GM23248 (cell line): ENCODE measurements around the gene ANKRD35. TPM values are rescaled to one million over a fixed set of nuclear protein-coding genes. Genes with fewer than 3 reads are reported as not detected.
"Not testable (repeated sequence)": the region's sequence is repeated elsewhere in the genome, so short reads cannot be mapped to it uniquely, and the experiment has no call there.

Experiments
- DNase-seq: peaks from one replicate; pipeline ENCODE4 v3.0.0-alpha.2; 2015
- H2AFZ ChIP-seq: fragments of 200-600 bp; sonication (generic); 2 replicates; pipeline ENCODE4 v1.6.1; 2016; ENCODE audit warnings: antibody characterized with exemption
- H3F3A ChIP-seq: fragments of 200-600 bp; sonication (generic); 2 replicates; pipeline ENCODE4 v1.6.1; 2016; ENCODE audit warnings: mild to moderate bottlenecking, antibody characterized with exemption, mixed run types; ENCODE audit not compliant: insufficient read depth
- H3K27ac ChIP-seq: fragments of 200-600 bp; sonication (generic); 2 replicates; pipeline ENCODE4 v1.5.1; 2016; ENCODE audit warnings: mild to moderate bottlenecking
- H3K27me3 ChIP-seq: fragments of 200-600 bp; sonication (generic); replicated peaks from 2 replicates; pipeline ENCODE4 v1.6.1; 2016; ENCODE audit warnings: mild to moderate bottlenecking; ENCODE audit not compliant: insufficient read depth
- H3K36me3 ChIP-seq: fragments of 200-600 bp; sonication (generic); 2 replicates; pipeline ENCODE4 v1.6.1; 2016; ENCODE audit warnings: low read depth, mild to moderate bottlenecking
- H3K4me1 ChIP-seq: fragments of 200-600 bp; sonication (generic); 2 replicates; pipeline ENCODE4 v1.6.1; 2016; ENCODE audit warnings: mild to moderate bottlenecking; ENCODE audit not compliant: insufficient read depth
- H3K4me2 ChIP-seq: fragments of 200-600 bp; sonication (generic); one replicate; pipeline ENCODE4 v1.6.1; 2016; ENCODE audit warnings: mild to moderate bottlenecking; ENCODE audit not compliant: unreplicated experiment
- H3K4me3 ChIP-seq: fragments of 200-600 bp; sonication (generic); 2 replicates; pipeline ENCODE4 v1.5.1; 2016; ENCODE audit warnings: mild to moderate bottlenecking
- H3K79me2 ChIP-seq: fragments of 200-600 bp; sonication (generic); 2 replicates; pipeline ENCODE4 v1.6.1; 2016; ENCODE audit warnings: mild to moderate bottlenecking; ENCODE audit not compliant: insufficient read depth
- H3K9ac ChIP-seq: fragments of 200-600 bp; sonication (generic); 2 replicates; pipeline ENCODE4 v1.6.1; 2016; ENCODE audit warnings: mild to moderate bottlenecking
- H3K9me2 ChIP-seq: fragments of 200-600 bp; sonication (generic); 2 replicates; pipeline ENCODE4 v1.6.1; 2016; ENCODE audit warnings: mixed run types, mild to moderate bottlenecking, moderate library complexity; ENCODE audit not compliant: insufficient read depth
- H3K9me3 ChIP-seq: fragments of 200-600 bp; sonication (generic); one replicate; pipeline ENCODE4 v1.6.1; 2017; ENCODE audit warnings: low read depth
- H4K20me1 ChIP-seq: fragments of 200-600 bp; sonication (generic); 2 replicates; pipeline ENCODE4 v1.6.0; 2016; ENCODE audit not compliant: insufficient read depth
- EZH2 ChIP-seq: fragments of 200-600 bp; sonication (generic); IDR thresholded peaks from 2 replicates; pipeline ENCODE4 v1.6.1; 2018; ENCODE audit warnings: antibody characterized with exemption, mild to moderate bottlenecking; ENCODE audit not compliant: insufficient read depth, poor library complexity, severe bottlenecking
- EZH2phosphoT487 ChIP-seq: fragments of 200-600 bp; sonication (generic); IDR thresholded peaks from 2 replicates; pipeline ENCODE4 v1.6.1; 2018; ENCODE audit warnings: antibody characterized with exemption, moderate library complexity, mild to moderate bottlenecking, low read depth; ENCODE audit not compliant: insufficient read depth
- WGBS, 2 experiments: methylation state at CpG; one replicate each; pipeline ENCODE4 v1.1.6; 2015 to 2017; ENCODE audit warnings: low lambda C conversion rate in 2 of 2, low coverage in 1 of 2; ENCODE audit errors: missing lambda C conversion rate in 2 of 2; 5-methylcytosine and 5-hydroxymethylcytosine counted together
- in situ Hi-C: fragments of 300-500 bp; cut with MboI; formaldehyde crosslinking; loops from 2 replicates; pipeline ENCODE4 v1.15.0; 2020
- polyA plus RNA-seq: library from polyadenylated mRNA; unstranded; fragments of >200 nt; fragmentation: Nextera tagmentation; extraction: Ambion mirVana; gene quantifications from 2 replicates; pipeline ENCODE4 v1.2.1, GENCODE V29; 2016
- total RNA-seq: library from RNA; depleted of rRNA; stranded (reverse); fragments of >200 nt; shearing (Covaris generic); gene quantifications from 2 replicates; pipeline ENCODE4 v1.2.3, GENCODE V29; 2014; rRNA removed

Gene ANKRD35
- 0.38 and 0.65 TPM in 2 replicates for total RNA-seq
- polyA plus RNA-seq, result 3.4 and 3.5 TPM in 2 replicates

GRCh38 chr1:145885738-145886287, at the start of gene ANKRD35:
TSS of gene ANKRD35 (minus strand) at chr1:145885866. CDS start at chr1:145885758, 108 bp downstream.
- H2AFZ ChIP-seq, result peak within 1 kb of the TSS; percentile 91
- DNase-seq, result peak; percentile 86
- peak within 1 kb of the TSS; percentile 80 for H3K4me3 ChIP-seq
- H3K4me1 ChIP-seq, result peaks cover 15% of the 10 kb centered on the region
- H3K79me2 ChIP-seq, result no peaks in the 10 kb centered on the region
- H3K4me2 ChIP-seq, result peak within 1 kb of the TSS; percentile 81
- no peaks in the 10 kb centered on the region for H3K36me3 ChIP-seq
- in situ Hi-C loops, result no loop called here
- peaks cover 27% of the 10 kb centered on the region for H3F3A ChIP-seq
- H3K9ac ChIP-seq, result no peak within 1 kb of the TSS
- TF ChIP-seq EZH2, result no peak
- TF ChIP-seq EZH2phosphoT487, result no peak
- WGBS, 2 experiments, result 0 to 2% methylated on average over 13 to 36 of the region's 36 CpGs
- peak within 1 kb of the TSS; percentile 38 for H3K27ac ChIP-seq
- H3K9me2 ChIP-seq, result no peaks in the 10 kb centered on the region
- no peaks in the 10 kb centered on the region for H3K27me3 ChIP-seq
- no peaks in the 10 kb centered on the region for H4K20me1 ChIP-seq
- H3K9me3 ChIP-seq, result no peaks in the 10 kb centered on the region

GRCh38 chr1:145932522-145933009, 46.9 kb upstream of the ANKRD35 start:
- DNase-seq, H3K4me1 ChIP-seq, in situ Hi-C loops, H3K9me2 ChIP-seq, H3K27me3 ChIP-seq, H3K4me2 ChIP-seq, H3K9ac ChIP-seq, H2AFZ ChIP-seq, H3K27ac ChIP-seq, H3K4me3 ChIP-seq, H4K20me1 ChIP-seq, H3K9me3 ChIP-seq: not testable (repeated sequence)
- 71 to 72% methylated on average over 9 of the region's 9 CpGs for WGBS, 2 experiments
- Histone ChIP-seq H3F3A (peaks cover 21% of the 10 kb centered on the region), H3K36me3 (peaks cover 25% of the 10 kb centered on the region; the same call in 1 of the 2 replicates), H3K79me2 (peaks cover 13% of the 10 kb centered on the region; the same call in 1 of the 2 replicates)

- H3K9me3 ChIP-seq, result no peaks in the 10 kb centered on the region
- no peak for TF ChIP-seq EZH2phosphoT487
- no peak for TF ChIP-seq EZH2
- peak overlapping the region; percentile 99 for H3K4me3 ChIP-seq
- peaks cover 24% of the 10 kb centered on the region for H3K79me2 ChIP-seq
- no peaks in the 10 kb centered on the region for H3K27me3 ChIP-seq
- in situ Hi-C loops, result no loop called here
- no peaks in the 10 kb centered on the region for H4K20me1 ChIP-seq
- H3K9ac ChIP-seq, result peak overlapping the region; percentile 98
- peak overlapping the region; percentile 80 for H2AFZ ChIP-seq
- H3K27ac ChIP-seq, result peak overlapping the region; percentile 93
- H3K4me2 ChIP-seq, result peak overlapping the region; percentile 92
- H3K9me2 ChIP-seq, result no peaks in the 10 kb centered on the region
- peaks cover 21% of the 10 kb centered on the region for H3F3A ChIP-seq
- peaks cover 9% of the 10 kb centered on the region for H3K36me3 ChIP-seq
- H3K4me1 ChIP-seq, result peaks cover 8% of the 10 kb centered on the region
- DNase-seq, result no peak
- WGBS, 2 experiments, result 55 to 56% methylated on average over 20 of the region's 20 CpGs
Measured at GRCh38 chr1:145927916-145928643, 42.4 kb upstream of the ANKRD35 start.

- Histone ChIP-seq H3F3A (peaks cover 26% of the 10 kb centered on the region), H3K36me3 (peaks cover 9% of the 10 kb centered on the region), H3K4me1 (peaks cover 8% of the 10 kb centered on the region), H3K9ac (peak within 1 kb of the TSS; percentile 98), H3K4me2 (peak within 1 kb of the TSS; percentile 92), H3K9me3 (no peaks in the 10 kb centered on the region), H4K20me1 (no peaks in the 10 kb centered on the region), H2AFZ (peak within 1 kb of the TSS; percentile 80), H3K9me2 (no peaks in the 10 kb centered on the region), H3K27me3 (no peaks in the 10 kb centered on the region), H3K4me3 (peak within 1 kb of the TSS; percentile 99), H3K27ac (peak within 1 kb of the TSS; percentile 93), H3K79me2 (peaks cover 24% of the 10 kb centered on the region)
- DNase-seq, result peak; percentile 99
- 0 to 1% methylated on average over 41 of the region's 41 CpGs for WGBS, 2 experiments
- TF ChIP-seq EZH2, result no peak
- no peak for TF ChIP-seq EZH2phosphoT487
- in situ Hi-C loops, result no loop called here
Measured at GRCh38 chr1:145927063-145927886, 41.6 kb upstream of the ANKRD35 start, which contains the start of gene RBM8A. TSS of gene RBM8A (minus strand) at chr1:145927484. CDS start at chr1:145927426, 58 bp downstream.
